Activated naive CD4-positive, alpha-beta T cell treated with anti-CD3 and anti-CD28 coated beads, Interleukin-2, amount 50 U/mL, for 24 hours (primary cell): ENCODE results near the gene BAG3.

Experiments
- H3K27ac Mint-ChIP-seq: one replicate; pipeline ENCODE4 v1.8.0; 2021; ENCODE audit warnings: mild to moderate bottlenecking, mixed read lengths
- H3K27me3 Mint-ChIP-seq: one replicate; pipeline ENCODE4 v1.8.0; 2021; ENCODE audit warnings: mixed read lengths
- H3K36me3 Mint-ChIP-seq: one replicate; pipeline ENCODE4 v1.8.0; 2021; ENCODE audit warnings: mixed read lengths
- H3K4me1 Mint-ChIP-seq: one replicate; pipeline ENCODE4 v1.8.0; 2021; ENCODE audit warnings: mixed read lengths
- H3K4me3 Mint-ChIP-seq: one replicate; pipeline ENCODE4 v1.8.0; 2021; ENCODE audit warnings: mild to moderate bottlenecking, mixed read lengths
- H3K9me3 Mint-ChIP-seq: one replicate; pipeline ENCODE4 v1.8.0; 2021; ENCODE audit warnings: mixed read lengths

Gene BAG3

DNA sequence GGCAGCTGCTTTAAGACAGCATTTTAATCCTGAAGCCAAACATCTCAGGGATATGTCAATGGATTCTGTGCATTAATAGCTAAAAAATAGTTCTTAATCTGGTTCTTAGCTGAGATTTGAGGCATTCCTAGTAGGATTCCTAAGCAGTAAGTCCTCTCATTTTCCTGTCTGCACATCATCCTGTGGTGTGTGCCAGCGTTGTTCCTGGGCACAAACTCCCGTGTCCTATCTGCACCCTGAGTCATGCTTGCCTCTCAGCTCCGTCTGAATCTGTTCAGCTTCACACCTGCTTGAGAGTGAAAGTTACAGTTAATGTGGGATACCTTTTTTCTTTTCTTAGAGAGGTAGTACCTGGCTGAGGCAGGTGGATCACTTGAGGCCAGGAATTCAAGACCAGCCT, 19.5 kb downstream of the BAG3 start:
- Mint-ChIP-seq H3K27me3 (no peaks in the 10 kb centered on the region), H3K4me1 (peaks cover 33% of the 10 kb centered on the region), H3K9me3 (no peaks in the 10 kb centered on the region), H3K36me3 (peaks cover 7% of the 10 kb centered on the region), H3K27ac (no peak overlapping the region), H3K4me3 (no peak overlapping the region)

DNA sequence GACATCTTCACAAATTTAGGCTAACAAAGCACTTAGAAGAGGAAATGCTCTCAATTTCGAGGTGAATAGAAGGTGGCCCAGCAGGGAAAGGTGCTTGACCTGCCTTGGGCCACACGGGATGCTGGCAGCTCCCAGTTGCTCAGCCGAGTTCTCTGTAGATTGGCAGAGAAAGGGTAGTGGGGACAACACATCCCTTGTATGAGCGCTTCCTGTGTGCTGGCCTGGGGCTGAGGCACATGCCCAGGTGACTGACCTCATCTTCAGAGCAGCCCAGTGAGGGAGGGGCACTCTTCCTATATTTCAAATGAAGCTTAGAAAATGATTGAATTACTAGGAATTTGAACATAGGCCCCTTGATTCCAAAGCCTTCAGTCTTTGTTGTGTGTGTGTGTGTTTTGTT, 20.2 kb downstream of the BAG3 start:
- Mint-ChIP-seq H3K9me3 (no peaks in the 10 kb centered on the region), H3K27me3 (no peaks in the 10 kb centered on the region), H3K27ac (no peak overlapping the region), H3K4me1 (peaks cover 27% of the 10 kb centered on the region), H3K36me3 (peaks cover 7% of the 10 kb centered on the region), H3K4me3 (no peak overlapping the region)

DNA sequence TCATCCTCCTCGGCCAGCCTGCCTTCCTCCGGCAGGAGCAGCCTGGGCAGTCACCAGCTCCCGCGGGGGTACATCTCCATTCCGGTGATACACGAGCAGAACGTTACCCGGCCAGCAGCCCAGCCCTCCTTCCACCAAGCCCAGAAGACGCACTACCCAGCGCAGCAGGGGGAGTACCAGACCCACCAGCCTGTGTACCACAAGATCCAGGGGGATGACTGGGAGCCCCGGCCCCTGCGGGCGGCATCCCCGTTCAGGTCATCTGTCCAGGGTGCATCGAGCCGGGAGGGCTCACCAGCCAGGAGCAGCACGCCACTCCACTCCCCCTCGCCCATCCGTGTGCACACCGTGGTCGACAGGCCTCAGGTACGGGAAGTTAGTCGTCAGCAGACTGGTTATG, 21.1 kb downstream of the BAG3 start:
- Mint-ChIP-seq H3K4me3 (no peak overlapping the region), H3K4me1 (peaks cover 18% of the 10 kb centered on the region), H3K27me3 (no peaks in the 10 kb centered on the region), H3K27ac (no peak overlapping the region), H3K36me3 (peaks cover 7% of the 10 kb centered on the region), H3K9me3 (no peaks in the 10 kb centered on the region)

GRCh38 chr10:119673271-119673670, 22.1 kb downstream of the BAG3 start:
- H3K4me3 Mint-ChIP-seq = no peak overlapping the region
- H3K27me3 Mint-ChIP-seq = no peaks in the 10 kb centered on the region
- no peak overlapping the region for H3K27ac Mint-ChIP-seq
- no peaks in the 10 kb centered on the region for H3K9me3 Mint-ChIP-seq
- peaks cover 10% of the 10 kb centered on the region for H3K4me1 Mint-ChIP-seq
- H3K36me3 Mint-ChIP-seq = peaks cover 7% of the 10 kb centered on the region

DNA sequence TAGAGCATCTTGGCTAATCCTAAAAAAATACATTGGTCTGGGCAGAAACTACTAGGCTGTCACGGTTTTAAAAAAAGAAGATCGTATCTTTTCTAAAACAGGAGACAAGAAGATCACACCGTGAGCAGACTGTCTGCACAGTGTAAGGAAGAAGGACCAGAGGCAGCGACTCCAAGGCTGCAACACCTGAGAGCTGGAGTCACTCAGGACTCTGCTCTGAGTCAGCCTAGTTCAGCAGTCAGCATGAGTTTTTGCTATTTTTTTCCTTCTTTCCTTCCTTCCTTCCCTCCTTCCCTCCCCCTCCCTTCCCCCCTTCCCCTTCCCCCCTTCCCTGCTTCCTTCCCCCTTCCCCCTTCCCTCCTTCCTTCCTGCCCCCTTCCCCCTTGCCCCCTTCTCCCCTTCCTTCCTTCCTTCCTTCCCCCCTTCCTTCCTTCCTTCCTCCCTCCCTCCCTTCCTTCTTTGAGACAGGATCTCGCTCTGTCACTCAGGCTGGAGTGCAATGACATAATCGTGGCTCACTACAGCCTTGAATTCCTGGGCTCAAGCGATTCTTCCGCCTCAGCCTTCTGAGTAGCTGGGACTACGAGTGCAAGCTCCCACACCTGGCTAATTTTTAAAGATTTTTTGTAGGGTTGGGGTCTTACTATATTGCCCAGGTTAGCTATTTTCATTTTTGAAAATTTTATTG, 24.4 kb downstream of the BAG3 start:
- Mint-ChIP-seq H3K27ac (peak overlapping the region; percentile 46), H3K36me3 (peaks cover 7% of the 10 kb centered on the region), H3K4me3 (no peak overlapping the region), H3K9me3 (no peaks in the 10 kb centered on the region), H3K27me3 (no peaks in the 10 kb centered on the region), H3K4me1 (peaks cover 8% of the 10 kb centered on the region)

DNA sequence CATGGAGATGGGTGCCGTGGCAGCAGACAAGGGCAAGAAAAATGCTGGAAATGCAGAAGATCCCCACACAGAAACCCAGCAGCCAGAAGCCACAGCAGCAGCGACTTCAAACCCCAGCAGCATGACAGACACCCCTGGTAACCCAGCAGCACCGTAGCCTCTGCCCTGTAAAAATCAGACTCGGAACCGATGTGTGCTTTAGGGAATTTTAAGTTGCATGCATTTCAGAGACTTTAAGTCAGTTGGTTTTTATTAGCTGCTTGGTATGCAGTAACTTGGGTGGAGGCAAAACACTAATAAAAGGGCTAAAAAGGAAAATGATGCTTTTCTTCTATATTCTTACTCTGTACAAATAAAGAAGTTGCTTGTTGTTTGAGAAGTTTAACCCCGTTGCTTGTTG, 25.9 kb downstream of the BAG3 start:
- Mint-ChIP-seq H3K27me3 (no peaks in the 10 kb centered on the region), H3K36me3 (peaks cover 7% of the 10 kb centered on the region), H3K4me3 (no peak overlapping the region), H3K4me1 (peaks cover 23% of the 10 kb centered on the region), H3K27ac (no peak overlapping the region), H3K9me3 (no peaks in the 10 kb centered on the region)

GRCh38 chr10:119677904-119678755, 26.9 kb downstream of the BAG3 start:
- H3K36me3 Mint-ChIP-seq = peaks cover 3% of the 10 kb centered on the region
- no peaks in the 10 kb centered on the region for H3K9me3 Mint-ChIP-seq
- H3K27me3 Mint-ChIP-seq = no peaks in the 10 kb centered on the region
- no peak overlapping the region for H3K4me3 Mint-ChIP-seq
- H3K27ac Mint-ChIP-seq = no peak overlapping the region
- H3K4me1 Mint-ChIP-seq = peaks cover 28% of the 10 kb centered on the region

- H3K27me3 Mint-ChIP-seq = no peaks in the 10 kb centered on the region
- no peak overlapping the region for H3K4me3 Mint-ChIP-seq
- no peak overlapping the region for H3K27ac Mint-ChIP-seq
- no peaks in the 10 kb centered on the region for H3K9me3 Mint-ChIP-seq
- H3K4me1 Mint-ChIP-seq = peaks cover 28% of the 10 kb centered on the region
- peaks cover 1% of the 10 kb centered on the region for H3K36me3 Mint-ChIP-seq
These were observed 28.3 kb downstream of the BAG3 start for GRCh38 chr10:119679480-119679829.

DNA sequence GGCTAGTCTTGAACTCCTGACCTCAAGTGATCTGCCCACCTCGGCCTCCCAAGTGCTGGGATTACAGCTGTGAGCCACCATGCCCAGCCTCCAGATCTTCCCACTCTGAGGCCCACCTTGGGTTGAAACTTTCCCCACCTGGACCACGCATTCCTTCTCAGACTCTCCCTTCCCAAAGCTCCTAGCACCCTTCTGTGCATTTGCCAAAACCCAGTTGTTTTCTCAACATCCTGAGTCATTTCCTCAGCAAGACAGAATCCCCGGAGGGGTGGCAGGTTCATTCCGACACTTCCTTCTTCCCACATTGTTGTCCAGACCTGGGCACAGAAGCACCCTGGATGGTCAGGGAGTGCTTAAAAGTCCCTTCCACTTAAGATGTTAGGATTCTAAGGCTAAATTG, 28.9 kb downstream of the BAG3 start:
- no peak overlapping the region for H3K27ac Mint-ChIP-seq
- peaks cover 1% of the 10 kb centered on the region for H3K36me3 Mint-ChIP-seq
- H3K27me3 Mint-ChIP-seq = no peaks in the 10 kb centered on the region
- peaks cover 28% of the 10 kb centered on the region for H3K4me1 Mint-ChIP-seq
- no peak overlapping the region for H3K4me3 Mint-ChIP-seq
- no peaks in the 10 kb centered on the region for H3K9me3 Mint-ChIP-seq

DNA sequence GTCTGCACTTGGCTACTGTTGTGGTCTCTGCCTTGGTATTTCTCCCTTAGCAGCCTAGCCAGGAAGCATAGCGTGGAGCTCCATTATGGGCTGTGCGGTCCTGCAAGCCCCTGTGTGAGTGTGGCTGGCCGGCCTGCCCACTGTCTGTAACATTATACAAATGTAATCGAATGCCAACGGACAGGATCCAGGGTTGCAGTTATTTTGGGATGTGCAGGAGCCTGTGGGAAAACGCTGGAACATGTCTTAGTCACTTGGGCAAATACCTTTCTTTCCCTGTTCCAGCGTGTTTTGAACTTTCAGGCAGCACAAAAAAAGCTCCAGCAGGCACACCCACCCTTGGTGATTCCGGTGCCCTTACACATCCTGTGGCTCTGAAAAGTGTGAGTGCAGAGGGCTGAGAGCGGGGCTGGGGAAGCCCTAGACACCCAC, 29.5 kb downstream of the BAG3 start:
- H3K4me1 Mint-ChIP-seq = peaks cover 28% of the 10 kb centered on the region
- peak overlapping the region; percentile 41 for H3K27ac Mint-ChIP-seq
- H3K27me3 Mint-ChIP-seq = no peaks in the 10 kb centered on the region
- H3K4me3 Mint-ChIP-seq = no peak overlapping the region
- H3K36me3 Mint-ChIP-seq = peaks cover 1% of the 10 kb centered on the region
- H3K9me3 Mint-ChIP-seq = no peaks in the 10 kb centered on the region

DNA sequence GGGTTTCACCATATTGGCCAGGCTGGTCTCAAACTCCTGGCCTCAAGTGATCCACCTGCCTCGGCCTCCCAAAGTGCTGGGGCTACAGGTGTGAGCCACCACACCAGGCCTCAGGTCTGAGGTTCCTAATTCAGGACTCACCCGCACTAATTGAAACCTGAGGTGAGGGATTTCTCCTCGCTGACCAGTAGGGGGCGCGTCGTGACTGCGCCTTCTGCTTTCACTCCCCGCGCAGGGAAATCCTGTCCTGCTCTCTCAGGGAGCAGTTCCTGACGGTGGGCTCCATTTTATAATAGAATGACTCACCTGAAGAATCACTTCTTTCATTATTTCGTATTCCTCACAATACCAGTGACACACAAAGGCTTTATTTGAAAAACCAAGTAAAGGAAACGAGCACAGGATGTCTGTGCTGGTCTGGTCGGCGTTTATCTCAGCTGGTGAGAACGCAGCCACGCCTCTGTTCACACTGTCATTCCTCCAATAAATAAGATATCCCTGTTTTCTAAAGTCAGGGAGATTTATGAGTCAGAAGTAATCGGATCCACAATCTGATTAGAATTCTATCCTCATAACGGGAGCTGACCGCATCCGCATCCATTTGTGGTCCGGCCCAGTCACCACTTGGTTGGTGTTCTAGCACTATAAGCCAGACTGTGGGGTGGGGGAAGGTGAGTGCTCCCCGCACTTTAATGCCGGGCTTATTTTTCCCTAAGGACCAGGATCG, 35.4 kb downstream of the BAG3 start:
- peak overlapping the region; percentile 98 for H3K27ac Mint-ChIP-seq

GRCh38 chr10:119687192-119688032, 36.2 kb downstream of the BAG3 start:
- peak overlapping the region; percentile 42 for H3K4me3 Mint-ChIP-seq
- H3K27ac Mint-ChIP-seq = peak overlapping the region; percentile 98
- peaks cover 28% of the 10 kb centered on the region for H3K4me1 Mint-ChIP-seq
- H3K9me3 Mint-ChIP-seq = no peaks in the 10 kb centered on the region
- H3K36me3 Mint-ChIP-seq = no peaks in the 10 kb centered on the region
- H3K27me3 Mint-ChIP-seq = no peaks in the 10 kb centered on the region

More for the DNA sequence above, 35.4 kb downstream of the BAG3 start:
- Mint-ChIP-seq H3K4me1 (peaks cover 36% of the 10 kb centered on the region), H3K9me3 (no peaks in the 10 kb centered on the region), H3K27me3 (no peaks in the 10 kb centered on the region), H3K4me3 (peak overlapping the region; percentile 42), H3K36me3 (peaks cover 1% of the 10 kb centered on the region)

DNA sequence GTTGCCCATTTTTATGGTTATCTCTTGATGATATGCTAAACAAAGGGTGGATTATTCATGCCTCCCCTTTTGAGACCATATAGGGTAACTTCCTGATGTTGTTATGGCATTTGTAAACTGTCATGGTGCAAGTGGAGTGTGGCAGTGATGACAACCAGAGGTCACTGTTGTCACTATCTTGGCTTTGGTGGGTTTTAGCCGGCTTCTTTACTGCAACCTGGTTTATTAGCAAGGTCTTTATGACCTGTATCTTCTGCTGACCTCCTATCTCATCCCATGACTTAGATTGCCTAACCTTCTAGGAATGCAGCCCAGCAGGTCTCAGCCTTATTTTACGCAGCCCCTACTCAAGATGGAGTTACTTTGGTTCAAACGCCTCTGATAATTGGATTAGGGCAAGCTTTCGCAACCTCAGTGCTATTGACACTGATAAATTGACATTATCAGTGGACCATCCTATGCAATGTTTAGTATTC, 36.9 kb downstream of the BAG3 start:
- H3K9me3 Mint-ChIP-seq = no peaks in the 10 kb centered on the region
- peaks cover 25% of the 10 kb centered on the region for H3K4me1 Mint-ChIP-seq
- no peaks in the 10 kb centered on the region for H3K27me3 Mint-ChIP-seq
- no peaks in the 10 kb centered on the region for H3K36me3 Mint-ChIP-seq
- peak overlapping the region; percentile 89 for H3K27ac Mint-ChIP-seq
- H3K4me3 Mint-ChIP-seq = no peak overlapping the region

DNA sequence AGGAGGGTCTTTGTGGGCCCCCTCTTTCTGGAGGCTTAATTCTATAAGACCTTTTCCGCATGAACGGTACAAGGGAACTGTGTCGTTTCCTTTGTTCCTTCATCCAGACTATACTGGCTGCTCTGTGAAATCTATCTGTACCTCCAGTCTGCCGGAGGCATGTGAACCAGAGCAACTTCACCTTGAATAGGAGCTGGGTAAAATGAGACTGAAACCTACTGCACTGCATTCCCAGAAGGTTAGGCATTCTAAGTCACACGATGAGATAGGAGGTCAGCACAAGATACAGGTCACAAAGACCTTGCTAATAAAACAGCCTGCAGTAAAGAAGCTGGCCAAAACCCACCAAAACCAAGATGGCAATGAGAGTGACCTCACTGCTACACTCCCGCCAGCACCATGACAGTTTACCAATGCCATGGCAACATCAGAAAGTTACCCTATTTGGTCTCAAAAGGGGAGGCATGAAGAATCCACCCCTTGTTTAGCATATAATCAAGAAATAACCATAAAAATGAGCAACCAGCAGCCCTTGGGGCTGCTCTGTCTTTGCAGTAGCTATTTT, 37.9 kb downstream of the BAG3 start:
- Mint-ChIP-seq H3K36me3 (no peaks in the 10 kb centered on the region), H3K27me3 (no peaks in the 10 kb centered on the region), H3K27ac (no peak overlapping the region), H3K4me3 (no peak overlapping the region), H3K4me1 (peaks cover 25% of the 10 kb centered on the region), H3K9me3 (no peaks in the 10 kb centered on the region)

- no peaks in the 10 kb centered on the region for H3K27me3 Mint-ChIP-seq
- no peaks in the 10 kb centered on the region for H3K36me3 Mint-ChIP-seq
- H3K9me3 Mint-ChIP-seq = no peaks in the 10 kb centered on the region
- peaks cover 20% of the 10 kb centered on the region for H3K4me1 Mint-ChIP-seq
- no peak overlapping the region for H3K27ac Mint-ChIP-seq
- H3K4me3 Mint-ChIP-seq = no peak overlapping the region
These were observed 40.5 kb downstream of the BAG3 start for GRCh38 chr10:119691726-119692125.
